ENCODE results near the gene UMODL1. TPM values are rescaled to one million over a fixed set of nuclear protein-coding genes. Genes with fewer than 3 reads are reported as not detected.

Gene UMODL1
- total RNA-seq, 1 donor from 2014 or later, result not detected

DNA sequence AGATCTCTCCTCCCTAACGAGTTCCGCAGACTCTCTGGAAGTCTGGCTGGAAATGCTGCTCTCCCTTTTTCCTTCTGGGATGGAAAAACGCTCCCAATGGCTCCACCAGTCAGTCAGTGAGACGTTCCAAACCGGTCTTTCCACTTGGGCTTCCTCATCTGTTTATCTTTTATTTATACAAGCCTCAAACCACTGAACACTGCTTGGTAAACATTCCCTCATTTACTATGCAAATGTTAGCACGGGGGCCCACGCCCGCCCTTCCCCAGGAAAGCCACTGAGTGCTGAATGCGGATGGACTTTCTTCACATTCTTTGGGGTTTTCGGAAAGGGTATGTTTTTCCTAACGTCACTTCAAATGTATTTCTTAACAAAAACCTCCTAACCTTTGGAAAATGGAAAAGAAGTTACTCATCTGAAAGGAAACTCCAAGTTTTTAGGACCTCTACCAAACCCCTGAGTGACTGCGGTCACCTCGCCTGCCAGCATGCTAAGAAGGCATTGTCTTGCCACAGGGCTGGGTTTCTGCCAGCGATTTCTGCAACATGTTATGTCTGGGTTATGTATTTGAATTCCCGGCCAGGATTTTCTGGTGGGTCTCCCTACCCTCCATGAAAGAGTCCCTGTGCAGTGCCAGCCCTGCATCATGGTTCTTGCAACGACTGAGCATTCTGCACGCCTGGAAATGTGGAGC, 14.0 kb upstream of the UMODL1 start:
- Histone ChIP-seq H3K4me1 (no peaks in the 10 kb centered on the region), H3K36me3 (no peaks in the 10 kb centered on the region), H3K4me2 (no peak overlapping the region), H3K9ac (no peak overlapping the region), H3F3A (ENCODE audit: low read depth) (no peaks in the 10 kb centered on the region), H3K4me3 (no peak overlapping the region), H3K27ac (no peak overlapping the region), H3K9me3 (ENCODE audit: low read depth) (no peaks in the 10 kb centered on the region), H3K27me3 (no peaks in the 10 kb centered on the region), H4K20me1 (ENCODE audit: low read depth) (no peaks in the 10 kb centered on the region), H2AFZ (replicated peaks) (no peak overlapping the region), H3K79me2 (ENCODE audit: low read depth) (no peaks in the 10 kb centered on the region)
- Mint-ChIP-seq H3K27me3 (ENCODE audit: insufficient read depth, low read depth) (peaks cover 2% of the 10 kb centered on the region), H3K27ac (peak overlapping the region; percentile 23), H3K36me3 (no peaks in the 10 kb centered on the region), H3K4me3 (no peak overlapping the region), H3K9me3 (peaks cover 12% of the 10 kb centered on the region), H3K4me1 (peaks cover 18% of the 10 kb centered on the region)
- TF ChIP-seq, protein P1, sequence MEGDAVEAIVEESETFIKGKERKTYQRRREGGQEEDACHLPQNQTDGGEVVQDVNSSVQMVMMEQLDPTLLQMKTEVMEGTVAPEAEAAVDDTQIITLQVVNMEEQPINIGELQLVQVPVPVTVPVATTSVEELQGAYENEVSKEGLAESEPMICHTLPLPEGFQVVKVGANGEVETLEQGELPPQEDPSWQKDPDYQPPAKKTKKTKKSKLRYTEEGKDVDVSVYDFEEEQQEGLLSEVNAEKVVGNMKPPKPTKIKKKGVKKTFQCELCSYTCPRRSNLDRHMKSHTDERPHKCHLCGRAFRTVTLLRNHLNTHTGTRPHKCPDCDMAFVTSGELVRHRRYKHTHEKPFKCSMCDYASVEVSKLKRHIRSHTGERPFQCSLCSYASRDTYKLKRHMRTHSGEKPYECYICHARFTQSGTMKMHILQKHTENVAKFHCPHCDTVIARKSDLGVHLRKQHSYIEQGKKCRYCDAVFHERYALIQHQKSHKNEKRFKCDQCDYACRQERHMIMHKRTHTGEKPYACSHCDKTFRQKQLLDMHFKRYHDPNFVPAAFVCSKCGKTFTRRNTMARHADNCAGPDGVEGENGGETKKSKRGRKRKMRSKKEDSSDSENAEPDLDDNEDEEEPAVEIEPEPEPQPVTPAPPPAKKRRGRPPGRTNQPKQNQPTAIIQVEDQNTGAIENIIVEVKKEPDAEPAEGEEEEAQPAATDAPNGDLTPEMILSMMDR (IDR thresholded peaks at IDR 0.05), result no peak
- no peak for TF ChIP-seq EZH2 (IDR thresholded peaks at IDR 0.05)
- no peak for TF ChIP-seq EZH2phosphoT487 (IDR thresholded peaks at IDR 0.05)
- DNase-seq (ENCODE audit: low spot score), result no peak

DNA sequence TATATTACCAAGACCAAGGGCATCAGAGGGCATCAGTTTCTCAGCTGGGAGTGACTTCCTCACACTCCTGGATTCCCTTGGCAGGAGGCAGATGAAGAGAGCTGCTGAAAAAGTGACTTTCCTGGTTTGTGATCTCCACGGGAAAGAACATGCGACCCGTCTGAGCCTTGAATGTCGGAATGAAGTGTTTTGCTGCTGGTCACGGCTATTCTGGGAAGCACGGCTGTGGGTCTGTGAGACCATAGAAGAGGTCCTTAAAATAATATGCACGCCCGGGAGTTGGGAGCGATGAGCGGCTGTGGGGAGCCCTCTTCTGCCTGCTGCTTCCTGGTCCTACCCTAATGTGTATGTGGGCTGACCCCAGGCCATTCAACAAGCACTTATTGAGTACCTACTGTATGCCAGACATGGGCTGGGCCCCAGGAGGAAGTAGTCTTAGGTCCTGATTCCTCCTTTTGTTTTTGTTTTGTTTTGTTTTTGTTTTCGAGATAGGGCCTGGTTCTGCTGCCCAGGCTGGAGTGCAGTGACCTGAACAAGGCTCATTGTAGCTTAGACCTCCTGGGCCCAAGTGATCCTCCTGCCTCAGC, 13.2 kb upstream of the UMODL1 start:
- no peak overlapping the region for H3K9ac ChIP-seq
- no peak overlapping the region for H3K4me2 ChIP-seq
- no peak overlapping the region for H3K27ac ChIP-seq

DNA sequence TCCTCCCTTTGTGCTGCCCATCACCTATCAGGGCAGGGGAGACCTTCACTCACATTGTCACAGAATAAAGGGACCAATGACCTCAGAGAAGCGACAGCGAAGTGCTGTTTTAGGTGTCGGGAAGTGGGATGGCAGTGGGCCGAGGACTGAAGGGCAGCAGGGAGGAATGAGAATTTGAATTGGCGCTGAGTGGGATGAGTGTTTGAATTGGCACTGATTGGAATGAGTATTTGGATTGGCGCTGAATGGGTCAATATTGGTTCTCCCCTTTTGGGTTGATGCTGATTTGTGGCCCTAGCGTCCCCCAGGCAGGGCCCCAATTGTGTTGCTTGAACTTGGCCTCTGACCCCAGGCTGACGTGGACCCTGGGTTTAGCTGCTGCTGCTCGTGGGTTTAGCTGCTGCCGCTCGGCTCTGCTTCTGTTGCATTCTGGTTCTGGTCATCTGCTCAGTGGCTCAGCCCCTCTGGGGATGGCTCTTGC, 12.4 kb upstream of the UMODL1 start:
- no peak for DNase-seq (ENCODE audit: low spot score)
- TF ChIP-seq, protein P1 (IDR thresholded peaks at IDR 0.05), result no peak
- no peak for TF ChIP-seq EZH2 (IDR thresholded peaks at IDR 0.05)
- no peak overlapping the region for H3K4me3 Mint-ChIP-seq
- Histone ChIP-seq H3K4me1 (peaks cover 12% of the 10 kb centered on the region), H2AFZ (replicated peaks) (no peak overlapping the region), H3K36me3 (no peaks in the 10 kb centered on the region), H3F3A (ENCODE audit: low read depth) (no peaks in the 10 kb centered on the region), H4K20me1 (ENCODE audit: low read depth) (no peaks in the 10 kb centered on the region), H3K9ac (no peak overlapping the region), H3K79me2 (ENCODE audit: low read depth) (no peaks in the 10 kb centered on the region), H3K4me3 (no peak overlapping the region), H3K4me2 (no peak overlapping the region), H3K9me3 (ENCODE audit: low read depth) (no peaks in the 10 kb centered on the region), H3K27me3 (no peaks in the 10 kb centered on the region), H3K27ac (no peak overlapping the region)
- H3K27ac Mint-ChIP-seq, result peak overlapping the region; percentile 70
- H3K36me3 Mint-ChIP-seq, result no peaks in the 10 kb centered on the region
- H3K27me3 Mint-ChIP-seq (ENCODE audit: insufficient read depth, low read depth), result peaks cover 5% of the 10 kb centered on the region
- H3K9me3 Mint-ChIP-seq, result peaks cover 6% of the 10 kb centered on the region
- peaks cover 32% of the 10 kb centered on the region for H3K4me1 Mint-ChIP-seq

More for the DNA sequence above, 13.2 kb upstream of the UMODL1 start:
- no peaks in the 10 kb centered on the region for H3F3A ChIP-seq (ENCODE audit: low read depth)
- no peaks in the 10 kb centered on the region for H3K27me3 ChIP-seq
- peaks cover 11% of the 10 kb centered on the region for H3K9me3 Mint-ChIP-seq
- no peaks in the 10 kb centered on the region for H3K36me3 Mint-ChIP-seq
- H3K4me3 Mint-ChIP-seq, result no peak overlapping the region
- H3K4me3 ChIP-seq, result no peak overlapping the region
- H3K36me3 ChIP-seq, result no peaks in the 10 kb centered on the region
- H3K27ac Mint-ChIP-seq, result no peak overlapping the region
- H3K4me1 ChIP-seq, result peaks cover 5% of the 10 kb centered on the region
- H3K9me3 ChIP-seq (ENCODE audit: low read depth), result no peaks in the 10 kb centered on the region
- H4K20me1 ChIP-seq (ENCODE audit: low read depth), result no peaks in the 10 kb centered on the region
- no peaks in the 10 kb centered on the region for H3K79me2 ChIP-seq (ENCODE audit: low read depth)
- peaks cover 25% of the 10 kb centered on the region for H3K4me1 Mint-ChIP-seq
- TF ChIP-seq, protein P1 (IDR thresholded peaks at IDR 0.05), result no peak
- TF ChIP-seq EZH2phosphoT487 (IDR thresholded peaks at IDR 0.05) (no peak), EZH2 (IDR thresholded peaks at IDR 0.05) (no peak)
- no peak for DNase-seq (ENCODE audit: low spot score)
- peaks cover 4% of the 10 kb centered on the region for H3K27me3 Mint-ChIP-seq (ENCODE audit: insufficient read depth, low read depth)
- H2AFZ ChIP-seq (replicated peaks), result no peak overlapping the region
